ENCODE measurements around the gene SPZ1.

The SPZ1 gene

DNA sequence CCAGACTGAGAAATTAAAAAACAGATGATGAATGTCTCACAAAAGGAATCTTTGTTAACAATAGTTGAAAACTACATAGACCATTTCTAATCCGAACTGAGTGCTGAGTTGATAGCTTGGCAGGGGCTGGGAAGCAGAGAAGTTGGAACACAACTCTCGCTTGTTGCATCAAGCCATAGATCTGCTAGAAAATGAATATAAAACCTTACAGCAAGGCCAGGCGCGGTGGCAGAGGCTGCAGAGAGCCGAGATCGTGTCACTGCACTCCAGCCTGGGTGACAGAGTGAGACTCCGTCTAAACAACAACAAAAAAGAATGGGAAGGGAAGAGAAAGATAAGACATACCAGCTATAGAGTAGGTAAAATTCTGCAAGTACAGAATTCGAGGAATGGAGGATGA lies 28.0 kb upstream of the SPZ1 start:
- H3F3A ChIP-seq (ENCODE audit: insufficient read depth, low read length), result no peaks in the 10 kb centered on the region
- no peak overlapping the region for H3K9ac ChIP-seq (ENCODE audit: low read length)
- no peaks in the 10 kb centered on the region for H3K79me2 ChIP-seq (ENCODE audit: low read length)
- H3K4me1 ChIP-seq (ENCODE audit: low read length), result no peaks in the 10 kb centered on the region
- no peak overlapping the region for H3K4me3 ChIP-seq (ENCODE audit: low read length)
- TF ChIP-seq EZH2phosphoT487 (IDR thresholded peaks at IDR 0.05; ENCODE audit: low read length) (no peak), EZH2 (optimal IDR thresholded peaks at IDR 0.05; ENCODE audit: low read depth, low read length) (no peak)
- TF ChIP-seq, protein P1, sequence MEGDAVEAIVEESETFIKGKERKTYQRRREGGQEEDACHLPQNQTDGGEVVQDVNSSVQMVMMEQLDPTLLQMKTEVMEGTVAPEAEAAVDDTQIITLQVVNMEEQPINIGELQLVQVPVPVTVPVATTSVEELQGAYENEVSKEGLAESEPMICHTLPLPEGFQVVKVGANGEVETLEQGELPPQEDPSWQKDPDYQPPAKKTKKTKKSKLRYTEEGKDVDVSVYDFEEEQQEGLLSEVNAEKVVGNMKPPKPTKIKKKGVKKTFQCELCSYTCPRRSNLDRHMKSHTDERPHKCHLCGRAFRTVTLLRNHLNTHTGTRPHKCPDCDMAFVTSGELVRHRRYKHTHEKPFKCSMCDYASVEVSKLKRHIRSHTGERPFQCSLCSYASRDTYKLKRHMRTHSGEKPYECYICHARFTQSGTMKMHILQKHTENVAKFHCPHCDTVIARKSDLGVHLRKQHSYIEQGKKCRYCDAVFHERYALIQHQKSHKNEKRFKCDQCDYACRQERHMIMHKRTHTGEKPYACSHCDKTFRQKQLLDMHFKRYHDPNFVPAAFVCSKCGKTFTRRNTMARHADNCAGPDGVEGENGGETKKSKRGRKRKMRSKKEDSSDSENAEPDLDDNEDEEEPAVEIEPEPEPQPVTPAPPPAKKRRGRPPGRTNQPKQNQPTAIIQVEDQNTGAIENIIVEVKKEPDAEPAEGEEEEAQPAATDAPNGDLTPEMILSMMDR (IDR thresholded peaks at IDR 0.05; ENCODE audit: low read length), result no peak
- H3K27me3 ChIP-seq (replicated peaks; ENCODE audit: insufficient read depth, low read length), result no peaks in the 10 kb centered on the region
- no peak overlapping the region for H2AFZ ChIP-seq (ENCODE audit: low read length)
- no peak overlapping the region for H3K4me2 ChIP-seq (ENCODE audit: low read depth, low read length)
- no peak for DNase-seq
- H3K27ac ChIP-seq (ENCODE audit: low read length), result no peak overlapping the region
- H3K9me3 ChIP-seq (replicated peaks; ENCODE audit: insufficient read depth, low read length), result no peaks in the 10 kb centered on the region
- no peaks in the 10 kb centered on the region for H3K36me3 ChIP-seq (replicated peaks; ENCODE audit: insufficient read depth, low read length)
- no peaks in the 10 kb centered on the region for H3K9me2 ChIP-seq (replicated peaks; ENCODE audit: insufficient read depth, low read length)
- H4K20me1 ChIP-seq (ENCODE audit: insufficient read depth, low read length), result no peaks in the 10 kb centered on the region

DNA sequence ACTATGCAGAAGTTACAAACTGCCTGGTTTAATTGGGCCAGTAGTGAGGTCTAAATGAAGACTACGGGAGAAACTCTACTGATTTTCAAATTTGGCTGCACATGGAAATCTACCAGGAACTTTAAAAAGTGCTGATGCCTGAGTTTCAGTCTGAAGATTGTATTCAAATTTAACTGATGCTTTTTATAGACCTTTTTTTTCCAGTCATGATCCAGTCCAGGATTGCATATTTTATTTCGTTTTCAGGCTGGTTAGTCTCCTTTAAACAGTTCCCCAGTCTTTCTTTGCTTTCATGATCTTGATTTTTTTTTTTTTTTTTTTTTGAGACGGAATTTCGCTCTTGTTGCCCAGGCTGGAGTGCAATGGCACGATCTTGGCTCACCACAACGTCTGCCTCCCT lies 23.7 kb upstream of the SPZ1 start:
- Histone ChIP-seq H3K79me2 (ENCODE audit: low read length) (no peaks in the 10 kb centered on the region), H3K36me3 (replicated peaks; ENCODE audit: insufficient read depth, low read length) (no peaks in the 10 kb centered on the region), H3K4me3 (ENCODE audit: low read length) (no peak overlapping the region), H3K9me2 (replicated peaks; ENCODE audit: insufficient read depth, low read length) (no peaks in the 10 kb centered on the region), H3F3A (ENCODE audit: insufficient read depth, low read length) (no peaks in the 10 kb centered on the region), H3K9me3 (replicated peaks; ENCODE audit: insufficient read depth, low read length) (no peaks in the 10 kb centered on the region), H2AFZ (ENCODE audit: low read length) (no peak overlapping the region), H3K27me3 (replicated peaks; ENCODE audit: insufficient read depth, low read length) (no peaks in the 10 kb centered on the region), H4K20me1 (ENCODE audit: insufficient read depth, low read length) (no peaks in the 10 kb centered on the region), H3K27ac (ENCODE audit: low read length) (no peak overlapping the region), H3K9ac (ENCODE audit: low read length) (no peak overlapping the region), H3K4me1 (ENCODE audit: low read length) (no peaks in the 10 kb centered on the region), H3K4me2 (ENCODE audit: low read depth, low read length) (no peak overlapping the region)
- peak; percentile 10 for DNase-seq
- TF ChIP-seq EZH2 (optimal IDR thresholded peaks at IDR 0.05; ENCODE audit: low read depth, low read length) (no peak), EZH2phosphoT487 (IDR thresholded peaks at IDR 0.05; ENCODE audit: low read length) (no peak)
- TF ChIP-seq, protein P1 (IDR thresholded peaks at IDR 0.05; ENCODE audit: low read length), result no peak

- TF ChIP-seq, protein P1 (IDR thresholded peaks at IDR 0.05; ENCODE audit: low read length), result no peak
- TF ChIP-seq EZH2 (optimal IDR thresholded peaks at IDR 0.05; ENCODE audit: low read depth, low read length), result no peak
- TF ChIP-seq EZH2phosphoT487 (IDR thresholded peaks at IDR 0.05; ENCODE audit: low read length), result no peak
- Histone ChIP-seq H3K4me2 (ENCODE audit: low read depth, low read length) (no peak overlapping the region), H3K79me2 (ENCODE audit: low read length) (no peaks in the 10 kb centered on the region), H4K20me1 (ENCODE audit: insufficient read depth, low read length) (no peaks in the 10 kb centered on the region), H3K36me3 (replicated peaks; ENCODE audit: insufficient read depth, low read length) (no peaks in the 10 kb centered on the region), H3K27me3 (replicated peaks; ENCODE audit: insufficient read depth, low read length) (no peaks in the 10 kb centered on the region), H2AFZ (ENCODE audit: low read length) (no peak overlapping the region), H3K27ac (ENCODE audit: low read length) (no peak overlapping the region), H3K9me3 (replicated peaks; ENCODE audit: insufficient read depth, low read length) (no peaks in the 10 kb centered on the region), H3F3A (ENCODE audit: insufficient read depth, low read length) (no peaks in the 10 kb centered on the region), H3K9me2 (replicated peaks; ENCODE audit: insufficient read depth, low read length) (no peaks in the 10 kb centered on the region), H3K4me3 (ENCODE audit: low read length) (no peak overlapping the region), H3K9ac (ENCODE audit: low read length) (no peak overlapping the region), H3K4me1 (ENCODE audit: low read length) (no peaks in the 10 kb centered on the region)
- no peak for DNase-seq
Observed at GRCh38 chr5:80299601-80300000, 20.2 kb upstream of the SPZ1 start.

Measured in MM.1S (cell line).